ENCODE results near the gene TRERF1. TPM values are rescaled to one million over a fixed set of nuclear protein-coding genes. Genes with fewer than 3 reads are reported as not detected.

The TRERF1 gene
- total RNA-seq, 1 experiment from 2014 or later, result 0.39 TPM

DNA sequence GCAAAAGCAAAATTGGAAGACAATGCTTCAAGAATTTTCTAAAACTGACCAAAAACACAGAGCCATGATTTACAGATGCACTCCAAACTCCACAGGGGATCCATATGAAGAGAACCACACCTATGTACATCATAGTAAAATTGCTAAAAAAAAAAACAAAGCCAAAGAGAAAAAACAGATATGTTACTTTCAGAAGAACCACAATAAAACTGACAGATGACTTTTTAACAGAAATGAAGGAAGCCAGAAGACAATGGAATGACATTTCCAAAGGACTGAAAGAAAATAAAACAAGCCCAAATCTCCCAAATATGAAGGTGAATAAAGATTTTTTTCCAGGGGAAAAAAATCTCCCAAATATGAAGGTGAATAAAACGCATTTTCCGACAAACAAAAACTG is 17.5 kb downstream of the TRERF1 start:
- no peak for DNase-seq
- POLR2A ChIA-PET, result no interaction called here
- Histone ChIP-seq H3K4me1 (no peaks in the 10 kb centered on the region), H3K4me3 (ENCODE audit: low read depth, low read length) (no peak overlapping the region), H3K36me3 (ENCODE audit: control insufficient read depth, insufficient read depth, low read length) (no peaks in the 10 kb centered on the region), H3K27me3 (replicated peaks; ENCODE audit: control insufficient read depth, insufficient read depth, low read length) (no peaks in the 10 kb centered on the region), H3K9me3 (no peaks in the 10 kb centered on the region; the same call in 1 of the 2 replicates)
- Mint-ChIP-seq H3K27ac (ENCODE audit: unreplicated experiment) (no peak overlapping the region), H3K9me3 (ENCODE audit: unreplicated experiment) (peaks cover 12% of the 10 kb centered on the region), H3K36me3 (ENCODE audit: insufficient read depth, unreplicated experiment) (peaks cover 4% of the 10 kb centered on the region), H3K4me1 (ENCODE audit: low read depth, unreplicated experiment) (no peaks in the 10 kb centered on the region), H3K4me3 (ENCODE audit: unreplicated experiment) (no peak overlapping the region), H3K27me3 (ENCODE audit: insufficient read depth, unreplicated experiment) (no peaks in the 10 kb centered on the region)
- CTCF ChIA-PET, result no interaction called here
- TF ChIP-seq, protein P1, sequence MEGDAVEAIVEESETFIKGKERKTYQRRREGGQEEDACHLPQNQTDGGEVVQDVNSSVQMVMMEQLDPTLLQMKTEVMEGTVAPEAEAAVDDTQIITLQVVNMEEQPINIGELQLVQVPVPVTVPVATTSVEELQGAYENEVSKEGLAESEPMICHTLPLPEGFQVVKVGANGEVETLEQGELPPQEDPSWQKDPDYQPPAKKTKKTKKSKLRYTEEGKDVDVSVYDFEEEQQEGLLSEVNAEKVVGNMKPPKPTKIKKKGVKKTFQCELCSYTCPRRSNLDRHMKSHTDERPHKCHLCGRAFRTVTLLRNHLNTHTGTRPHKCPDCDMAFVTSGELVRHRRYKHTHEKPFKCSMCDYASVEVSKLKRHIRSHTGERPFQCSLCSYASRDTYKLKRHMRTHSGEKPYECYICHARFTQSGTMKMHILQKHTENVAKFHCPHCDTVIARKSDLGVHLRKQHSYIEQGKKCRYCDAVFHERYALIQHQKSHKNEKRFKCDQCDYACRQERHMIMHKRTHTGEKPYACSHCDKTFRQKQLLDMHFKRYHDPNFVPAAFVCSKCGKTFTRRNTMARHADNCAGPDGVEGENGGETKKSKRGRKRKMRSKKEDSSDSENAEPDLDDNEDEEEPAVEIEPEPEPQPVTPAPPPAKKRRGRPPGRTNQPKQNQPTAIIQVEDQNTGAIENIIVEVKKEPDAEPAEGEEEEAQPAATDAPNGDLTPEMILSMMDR (IDR thresholded peaks at IDR 0.05; ENCODE audit: insufficient read depth in 1 of 2, low read depth in 1 of 2, low read length in 1 of 2, severe bottlenecking in 1 of 2, unreplicated experiment in 1 of 2), result no peak
- intact Hi-C loops (cut with micrococcal nuclease; ENCODE audit: unreplicated experiment), result no loop called here
- BruUV-seq (replicated peaks), result no TSS peak

DNA sequence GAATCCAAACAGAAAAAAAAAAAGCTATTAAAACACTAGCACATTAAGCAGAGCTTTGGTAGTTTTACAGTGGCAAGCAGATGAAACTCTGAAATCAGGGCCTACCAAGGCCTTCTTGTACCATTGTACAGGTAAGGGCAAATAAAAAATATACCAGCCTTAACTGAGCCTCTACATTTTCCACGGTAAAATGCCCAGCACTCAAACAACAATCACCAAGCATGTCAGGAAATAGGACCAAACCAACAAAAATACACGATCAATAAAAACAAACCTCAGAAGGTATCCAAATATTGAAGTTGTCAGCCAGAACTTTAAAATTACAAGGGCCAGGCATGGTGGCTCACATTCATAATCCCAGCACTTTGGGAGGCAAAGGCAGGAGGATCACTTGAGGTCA is 18.3 kb downstream of the TRERF1 start:
- no peaks in the 10 kb centered on the region for H3K27me3 ChIP-seq (replicated peaks; ENCODE audit: control insufficient read depth, insufficient read depth, low read length)
- Mint-ChIP-seq H3K9me3 (ENCODE audit: unreplicated experiment) (peaks cover 12% of the 10 kb centered on the region), H3K36me3 (ENCODE audit: insufficient read depth, unreplicated experiment) (peaks cover 4% of the 10 kb centered on the region), H3K27ac (ENCODE audit: unreplicated experiment) (no peak overlapping the region), H3K4me1 (ENCODE audit: low read depth, unreplicated experiment) (no peaks in the 10 kb centered on the region), H3K27me3 (ENCODE audit: insufficient read depth, unreplicated experiment) (no peaks in the 10 kb centered on the region), H3K4me3 (ENCODE audit: unreplicated experiment) (no peak overlapping the region)
- no TSS peak for BruUV-seq (replicated peaks)
- no peak overlapping the region for H3K4me3 ChIP-seq (ENCODE audit: low read depth, low read length)
- no peaks in the 10 kb centered on the region for H3K36me3 ChIP-seq (ENCODE audit: control insufficient read depth, insufficient read depth, low read length)
- no peak for DNase-seq
- ChIA-PET POLR2A (no interaction called here), CTCF (no interaction called here)
- intact Hi-C loops (cut with micrococcal nuclease; ENCODE audit: unreplicated experiment), result no loop called here
- H3K4me1 ChIP-seq, result no peaks in the 10 kb centered on the region; the same call in 1 of the 2 replicates
- no peaks in the 10 kb centered on the region; the same call in 1 of the 2 replicates for H3K9me3 ChIP-seq
- TF ChIP-seq, protein P1 (IDR thresholded peaks at IDR 0.05; ENCODE audit: insufficient read depth in 1 of 2, low read depth in 1 of 2, low read length in 1 of 2, severe bottlenecking in 1 of 2, unreplicated experiment in 1 of 2), result no peak

DNA sequence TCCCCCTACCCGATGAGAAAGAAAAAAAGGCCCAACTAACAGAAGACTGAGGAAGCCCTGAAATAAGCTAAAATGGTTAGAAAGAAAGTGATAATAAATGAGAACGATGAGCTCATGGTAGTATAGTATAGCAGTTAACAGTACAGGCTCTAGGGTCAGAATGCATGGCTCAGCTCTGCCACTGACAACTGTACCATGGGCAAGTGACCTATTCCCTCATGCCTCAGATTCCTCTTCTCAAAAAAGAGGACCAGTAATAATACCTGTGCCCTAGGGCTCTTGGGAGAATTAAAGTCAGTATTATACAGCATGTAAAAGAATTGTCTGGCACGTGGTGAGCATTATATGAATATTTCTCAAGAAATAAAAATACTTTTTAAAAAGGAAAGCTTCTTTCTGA is 19.8 kb downstream of the TRERF1 start:
- H3K36me3 Mint-ChIP-seq (ENCODE audit: insufficient read depth, unreplicated experiment), result peaks cover 4% of the 10 kb centered on the region
- ChIA-PET POLR2A (no interaction called here), CTCF (no interaction called here)
- H3K4me3 Mint-ChIP-seq (ENCODE audit: unreplicated experiment), result no peak overlapping the region
- Histone ChIP-seq H3K27me3 (replicated peaks; ENCODE audit: control insufficient read depth, insufficient read depth, low read length) (no peaks in the 10 kb centered on the region), H3K4me3 (ENCODE audit: low read depth, low read length) (no peak overlapping the region), H3K36me3 (ENCODE audit: control insufficient read depth, insufficient read depth, low read length) (no peaks in the 10 kb centered on the region), H3K9me3 (no peaks in the 10 kb centered on the region; the same call in 1 of the 2 replicates), H3K4me1 (no peaks in the 10 kb centered on the region; the same call in 1 of the 2 replicates)
- peaks cover 12% of the 10 kb centered on the region for H3K9me3 Mint-ChIP-seq (ENCODE audit: unreplicated experiment)
- TF ChIP-seq, protein P1 (IDR thresholded peaks at IDR 0.05; ENCODE audit: insufficient read depth in 1 of 2, low read depth in 1 of 2, low read length in 1 of 2, severe bottlenecking in 1 of 2, unreplicated experiment in 1 of 2), result no peak
- H3K4me1 Mint-ChIP-seq (ENCODE audit: low read depth, unreplicated experiment), result no peaks in the 10 kb centered on the region
- no TSS peak for BruUV-seq (replicated peaks)
- DNase-seq, result no peak
- no peak overlapping the region for H3K27ac Mint-ChIP-seq (ENCODE audit: unreplicated experiment)
- intact Hi-C loops (cut with micrococcal nuclease; ENCODE audit: unreplicated experiment), result no loop called here
- no peaks in the 10 kb centered on the region for H3K27me3 Mint-ChIP-seq (ENCODE audit: insufficient read depth, unreplicated experiment)

Measured in Caco-2 (cell line).